HG02798 (cell line): ENCODE results near the gene EP400.
A peak's percentile ranks its signal among the peaks of the same experiment; 100 is the strongest.

Source experiments
- ATAC-seq: cut with Tn5 transposase; IDR thresholded peaks from one replicate; pipeline ENCODE4 v1.9.1; 2021; ENCODE audit warnings: mild to moderate bottlenecking; ENCODE audit not compliant: unreplicated experiment, poor library complexity

Gene EP400

GRCh38 chr12:131927110-131928079 is 22.3 kb upstream of the EP400 start:
- ATAC-seq = no peak

GRCh38 chr12:131928080-131928710 is 21.5 kb upstream of the EP400 start:
- ATAC-seq = no peak

- peak; percentile 76 for ATAC-seq
Observed at GRCh38 chr12:131928711-131929580, 20.8 kb upstream of the EP400 start, which contains the start of gene PUS1. Gene PUS1 (plus strand): TSS chr12:131929276. CDS start chr12:131929723, 447 bp downstream.

GRCh38 chr12:131929581-131930456 is 19.9 kb upstream of the EP400 start:
- peak; percentile 14 for ATAC-seq

- no peak for ATAC-seq
Observed at GRCh38 chr12:131930510-131930909, 19.2 kb upstream of the EP400 start.

GRCh38 chr12:131933387-131933786 is 16.4 kb upstream of the EP400 start:
- ATAC-seq = no peak

GRCh38 chr12:131934535-131934934 is 15.2 kb upstream of the EP400 start:
- ATAC-seq = no peak

GRCh38 chr12:131938082-131938481 is 11.7 kb upstream of the EP400 start:
- no peak for ATAC-seq

GRCh38 chr12:131939007-131939406 is 10.7 kb upstream of the EP400 start:
- no peak for ATAC-seq

- no peak for ATAC-seq
Observed at GRCh38 chr12:131940141-131940547, 9.6 kb upstream of the EP400 start.

GRCh38 chr12:131941116-131941986 is 8.4 kb upstream of the EP400 start:
- ATAC-seq = no peak

- no peak for ATAC-seq
Observed at GRCh38 chr12:131941987-131942341, 7.8 kb upstream of the EP400 start.

GRCh38 chr12:131942671-131943070 is 7.1 kb upstream of the EP400 start:
- ATAC-seq = no peak

- no peak for ATAC-seq
Observed at GRCh38 chr12:131943389-131943788, 6.4 kb upstream of the EP400 start.

GRCh38 chr12:131943876-131944275 is 5.9 kb upstream of the EP400 start:
- no peak for ATAC-seq

GRCh38 chr12:131944601-131945251 is 5.0 kb upstream of the EP400 start:
- no peak for ATAC-seq

- ATAC-seq = no peak
Observed at GRCh38 chr12:131946757-131947156, 3.0 kb upstream of the EP400 start.

GRCh38 chr12:131947482-131948027 is 2.2 kb upstream of the EP400 start:
- no peak for ATAC-seq
